RKO (cell line): ENCODE measurements around the gene GPR162.

Experiments
- DNase-seq: peaks from one replicate; pipeline ENCODE4 v3.0.0-alpha.2; 2016; ENCODE audit warnings: low spot score

The GPR162 gene

GRCh38 chr12:6822426-6823135 lies 960 bp downstream of the GPR162 start:
- DNase-seq = no peak

- DNase-seq = no peak
Observed at GRCh38 chr12:6823182-6824084, 1.8 kb downstream of the GPR162 start.

GRCh38 chr12:6824085-6824775 lies 2.6 kb downstream of the GPR162 start:
- DNase-seq = no peak

- no peak for DNase-seq
Observed at GRCh38 chr12:6824901-6825381, 3.3 kb downstream of the GPR162 start.

GRCh38 chr12:6825398-6826124 lies 3.9 kb downstream of the GPR162 start:
- DNase-seq = no peak

- no peak for DNase-seq
Observed at GRCh38 chr12:6826125-6826733, 4.6 kb downstream of the GPR162 start.

- no peak for DNase-seq
Observed at GRCh38 chr12:6826734-6827436, 5.3 kb downstream of the GPR162 start.

GRCh38 chr12:6827437-6827911 lies 5.9 kb downstream of the GPR162 start:
- peak; percentile 83 for DNase-seq

- DNase-seq = peak; percentile 68
Observed at GRCh38 chr12:6827982-6828780, 6.6 kb downstream of the GPR162 start, which contains the start of gene P3H3. Gene P3H3 (plus strand): TSS chr12:6828407. CDS start chr12:6828441, 34 bp downstream.

GRCh38 chr12:6828781-6829535 lies 7.3 kb downstream of the GPR162 start:
- DNase-seq = peak; percentile 73

GRCh38 chr12:6829536-6830220 lies 8.1 kb downstream of the GPR162 start:
- peak; percentile 30 for DNase-seq

GRCh38 chr12:6830286-6830890 lies 8.8 kb downstream of the GPR162 start:
- DNase-seq = no peak

- DNase-seq = no peak
Observed at GRCh38 chr12:6830999-6831398, 9.4 kb downstream of the GPR162 start.

GRCh38 chr12:6831450-6831995 lies 9.9 kb downstream of the GPR162 start:
- DNase-seq = no peak

GRCh38 chr12:6832125-6832524 lies 10.5 kb downstream of the GPR162 start:
- DNase-seq = no peak

- no peak for DNase-seq
Observed at GRCh38 chr12:6833189-6833890, 11.7 kb downstream of the GPR162 start.

- DNase-seq = no peak
Observed at GRCh38 chr12:6834254-6834653, 12.6 kb downstream of the GPR162 start.
